Neuronal stem cell (in vitro differentiated cells): ENCODE data around the gene SNAI1.

Source experiments
- DNase-seq: peaks from one replicate; pipeline ENCODE4 v3.0.0-alpha.2; 2013; ENCODE audit warnings: low spot score
- H2AFZ ChIP-seq: one replicate; pipeline ENCODE4 v1.6.1; 2013; ENCODE audit warnings: mild to moderate bottlenecking, low read length, inconsistent platforms
- H2AK5ac ChIP-seq: 2 replicates; pipeline ENCODE4 v1.6.1; 2013; ENCODE audit warnings: low read depth, mild to moderate bottlenecking, inconsistent platforms, low read length, moderate library complexity, mixed read lengths
- H2BK120ac ChIP-seq: 2 replicates; pipeline ENCODE4 v1.6.1; 2013; ENCODE audit warnings: low read depth, mild to moderate bottlenecking, inconsistent platforms, low read length, moderate library complexity, mixed read lengths
- H2BK12ac ChIP-seq: one replicate; pipeline ENCODE4 v1.6.1; 2013; ENCODE audit warnings: low read length, inconsistent platforms
- H2BK15ac ChIP-seq: 2 replicates; pipeline ENCODE4 v1.6.1; 2013; ENCODE audit warnings: mild to moderate bottlenecking, low read length, inconsistent platforms, mixed read lengths
- H2BK5ac ChIP-seq: one replicate; pipeline ENCODE4 v1.6.1; 2013; ENCODE audit warnings: inconsistent platforms, mild to moderate bottlenecking, low read length, moderate library complexity
- H3K14ac ChIP-seq: one replicate; pipeline ENCODE4 v1.6.1; 2013; ENCODE audit warnings: low read length, inconsistent platforms
- H3K18ac ChIP-seq: 2 replicates; pipeline ENCODE4 v1.6.1; 2013; ENCODE audit warnings: low read length, inconsistent platforms
- H3K23ac ChIP-seq: 2 replicates; pipeline ENCODE4 v1.6.1; 2013; ENCODE audit warnings: low read depth, mild to moderate bottlenecking, mixed read lengths, low read length, inconsistent platforms; ENCODE audit not compliant: poor library complexity
- H3K27ac ChIP-seq: replicated peaks from 3 replicates; pipeline ENCODE4 v1.5.1; 2013; ENCODE audit warnings: low read length, inconsistent platforms
- H3K27me3 ChIP-seq, 3 experiments: 2 replicates each; pipeline ENCODE4 v1.6.1; 2013; ENCODE audit warnings: low read length in 3 of 3, mild to moderate bottlenecking in 2 of 3, inconsistent platforms in 1 of 3, low read depth in 1 of 3, mixed read lengths in 1 of 3, moderate library complexity in 1 of 3; ENCODE audit not compliant: control insufficient read depth in 3 of 3, insufficient read depth in 3 of 3
- H3K36me3 ChIP-seq, 2 donors: replicated peaks in 1 of 2; 2 replicates each; pipeline ENCODE4 v1.6.1; 2013; ENCODE audit warnings: low read length in 2 of 2; ENCODE audit not compliant: control insufficient read depth in 2 of 2, insufficient read depth in 2 of 2
- H3K4ac ChIP-seq: 2 replicates; pipeline ENCODE4 v1.6.1; 2013; ENCODE audit warnings: inconsistent platforms, mild to moderate bottlenecking, low read length, moderate library complexity
- H3K4me1 ChIP-seq, 2 donors: 1 replicate in 1 of 2; 2 replicates in 1 of 2; pipeline ENCODE4 v1.6.1; 2013; ENCODE audit warnings: low read length in 2 of 2, low read depth in 1 of 2; ENCODE audit not compliant: control insufficient read depth in 2 of 2, insufficient read depth in 1 of 2
- H3K4me2 ChIP-seq: one replicate; pipeline ENCODE4 v1.6.1; 2013; ENCODE audit warnings: mild to moderate bottlenecking, low read length, inconsistent platforms; ENCODE audit not compliant: insufficient read depth, poor library complexity, severe bottlenecking
- H3K4me3 ChIP-seq, 2 donors: 2 replicates each; pipeline ENCODE4 v1.5.1; 2013; ENCODE audit warnings: low read length in 2 of 2, mild to moderate bottlenecking in 2 of 2, inconsistent platforms in 1 of 2, moderate library complexity in 1 of 2
- H3K79me1 ChIP-seq: one replicate; pipeline ENCODE4 v1.6.1; 2013; ENCODE audit warnings: low read depth, mild to moderate bottlenecking, inconsistent platforms, low read length, moderate library complexity
- H3K9ac ChIP-seq: one replicate; pipeline ENCODE4 v1.6.1; 2013; ENCODE audit warnings: mild to moderate bottlenecking, low read depth, low read length, inconsistent platforms; ENCODE audit not compliant: poor library complexity
- H3K9me3 ChIP-seq, 2 donors: replicated peaks in 1 of 2; 2 replicates each; pipeline versions ENCODE3 to v1.6.1; 2013; ENCODE audit warnings: low read length in 2 of 2, mild to moderate bottlenecking in 2 of 2, inconsistent platforms in 1 of 2, low read depth in 1 of 2, mixed read lengths in 1 of 2, moderate library complexity in 1 of 2; ENCODE audit not compliant: control insufficient read depth in 2 of 2, insufficient read depth in 1 of 2
- H4K8ac ChIP-seq: one replicate; pipeline ENCODE4 v1.6.1; 2013; ENCODE audit warnings: low read depth, mild to moderate bottlenecking, inconsistent platforms, low read length, moderate library complexity
- H4K91ac ChIP-seq: one replicate; pipeline ENCODE4 v1.6.1; 2013; ENCODE audit warnings: low read length, low read depth, mild to moderate bottlenecking, inconsistent platforms; ENCODE audit not compliant: poor library complexity
- WGBS, 2 donors: extraction: QIAGEN DNeasy Blood & Tissue Kit; methylation state at CpG; one replicate each; pipeline ENCODE4 v1.1.7; 2013; ENCODE audit warnings: missing lambda C conversion rate in 2 of 2, mixed read lengths in 1 of 2; ENCODE audit not compliant: insufficient read length in 2 of 2, insufficient replicate concordance in 1 of 2; ENCODE audit errors: extremely low coverage in 2 of 2; 5-methylcytosine and 5-hydroxymethylcytosine counted together

The SNAI1 gene

GRCh38 chr20:50029697-50030461 is 47.1 kb downstream of the SNAI1 start:
- H2BK15ac ChIP-seq = peak overlapping the region; percentile 94
- peaks cover 2 to 15% of the 10 kb centered on the region in 2 donors for H3K4me1 ChIP-seq
- whole genome bisulfite sequencing, 2 donors = no CpG with 5 or more reads among the region's 19 CpGs
- peak overlapping the region; percentile 23 for H3K23ac ChIP-seq
- H2BK12ac ChIP-seq = no peak overlapping the region
- H4K91ac ChIP-seq = peak overlapping the region; percentile 74
- no peak overlapping the region for H3K27ac ChIP-seq
- H3K4me3 ChIP-seq = no peak overlapping the region
- H3K79me1 ChIP-seq = no peaks in the 10 kb centered on the region
- peak overlapping the region; percentile 90 for H3K18ac ChIP-seq
- H3K27me3 ChIP-seq = no peaks in the 10 kb centered on the region
- peak overlapping the region; percentile 45 for H2BK5ac ChIP-seq
- peak overlapping the region; percentile 69 for H2AK5ac ChIP-seq
- no peak for DNase-seq
- H3K4ac ChIP-seq = no peak overlapping the region
- no peaks in the 10 kb centered on the region for H3K36me3 ChIP-seq
- H3K9me3 ChIP-seq = peaks cover 0 to 2% of the 10 kb centered on the region in 2 donors
- H4K8ac ChIP-seq = no peak overlapping the region
- H2AFZ ChIP-seq = no peak overlapping the region
- H3K4me2 ChIP-seq = no peak overlapping the region
- peak overlapping the region; percentile 78 for H3K14ac ChIP-seq
- H3K9ac ChIP-seq = no peak overlapping the region
- no peak overlapping the region for H2BK120ac ChIP-seq

- no peak overlapping the region for H4K91ac ChIP-seq
- no peak overlapping the region for H2AFZ ChIP-seq
- H3K27ac ChIP-seq = no peak overlapping the region
- H2BK15ac ChIP-seq = peak overlapping the region; percentile 46
- no peak overlapping the region for H3K4me2 ChIP-seq
- no peak overlapping the region for H2BK120ac ChIP-seq
- no peak overlapping the region for H3K18ac ChIP-seq
- H3K79me1 ChIP-seq = no peaks in the 10 kb centered on the region
- no peak overlapping the region for H3K9ac ChIP-seq
- no peak overlapping the region for H3K23ac ChIP-seq
- H3K14ac ChIP-seq = no peak overlapping the region
- H2BK5ac ChIP-seq = no peak overlapping the region
- no peak overlapping the region for H3K4ac ChIP-seq
- H3K27me3 ChIP-seq = no peaks in the 10 kb centered on the region
- no CpG with 5 or more reads among the region's 9 CpGs for WGBS, 2 donors
- no peak for DNase-seq
- H3K4me1 ChIP-seq = peaks cover 2 to 15% of the 10 kb centered on the region in 2 donors
- H3K9me3 ChIP-seq = peaks cover 0 to 2% of the 10 kb centered on the region in 2 donors
- H2AK5ac ChIP-seq = no peak overlapping the region
- H3K36me3 ChIP-seq = no peaks in the 10 kb centered on the region
- H3K4me3 ChIP-seq = no peak overlapping the region
- no peak overlapping the region for H4K8ac ChIP-seq
- no peak overlapping the region for H2BK12ac ChIP-seq
Observed at GRCh38 chr20:50032955-50033666, 50.3 kb downstream of the SNAI1 start.

GRCh38 chr20:50034567-50035180 is 51.9 kb downstream of the SNAI1 start:
- Histone ChIP-seq H4K8ac (no peak overlapping the region), H2AFZ (no peak overlapping the region), H3K36me3 (no peaks in the 10 kb centered on the region), H3K9ac (no peak overlapping the region), H3K4ac (no peak overlapping the region), H3K4me2 (no peak overlapping the region), H2BK5ac (no peak overlapping the region), H2AK5ac (no peak overlapping the region), H2BK120ac (no peak overlapping the region), H3K4me3 (peak overlapping the region in 1 of 2 donors; percentile 45), H3K27ac (no peak overlapping the region), H2BK15ac (peak overlapping the region; percentile 84), H3K14ac (no peak overlapping the region), H3K4me1 (peaks cover 4 to 17% of the 10 kb centered on the region in 2 donors), H4K91ac (no peak overlapping the region), H3K18ac (peak overlapping the region; percentile 13), H3K9me3 (peaks cover 0 to 2% of the 10 kb centered on the region in 2 donors), H3K23ac (no peak overlapping the region), H3K79me1 (no peaks in the 10 kb centered on the region), H3K27me3 (no peaks in the 10 kb centered on the region), H2BK12ac (no peak overlapping the region)
- no CpG with 5 or more reads among the region's 9 CpGs for WGBS, 2 donors
- no peak for DNase-seq

GRCh38 chr20:50036703-50037102 is 53.9 kb downstream of the SNAI1 start:
- Histone ChIP-seq H3K36me3 (no peaks in the 10 kb centered on the region), H2AK5ac (peak overlapping the region; percentile 72), H3K9ac (no peak overlapping the region), H2BK12ac (no peak overlapping the region), H2AFZ (no peak overlapping the region), H3K27ac (no peak overlapping the region), H3K18ac (peak overlapping the region; percentile 73), H3K79me1 (no peaks in the 10 kb centered on the region), H3K4me3 (no peak overlapping the region), H3K23ac (no peak overlapping the region), H2BK15ac (no peak overlapping the region), H3K4ac (no peak overlapping the region), H3K9me3 (peaks cover 0 to 2% of the 10 kb centered on the region in 2 donors), H3K14ac (no peak overlapping the region), H3K27me3 (no peaks in the 10 kb centered on the region), H4K91ac (no peak overlapping the region), H3K4me1 (peaks cover 7 to 13% of the 10 kb centered on the region in 2 donors), H3K4me2 (no peak overlapping the region), H4K8ac (no peak overlapping the region), H2BK120ac (no peak overlapping the region), H2BK5ac (no peak overlapping the region)
- no CpG with 5 or more reads among the region's 3 CpGs for WGBS, 2 donors
- no peak for DNase-seq
